PC-9 (cell line): ENCODE data around the gene PCED1A.

Experiments used
- CTCF ChIP-seq: fragments of 200-600 bp; sonication (generic); conservative IDR thresholded peaks from 2 replicates; pipeline ENCODE4 v1.6.1; 2017; ENCODE audit warnings: mixed run types, antibody characterized with exemption, mild to moderate bottlenecking, moderate library complexity
- EZH2 ChIP-seq: fragments of 200-600 bp; sonication (generic); IDR thresholded peaks from 2 replicates; pipeline ENCODE4 v1.8.0; 2017; ENCODE audit warnings: antibody characterized with exemption, low read depth

- TF ChIP-seq CTCF (no peak), EZH2 (no peak)
Observed at GRCh38 chr20:2837221-2837960, 3.1 kb downstream of the PCED1A start.
